DOHH2 (cell line): ENCODE results near the gene XAGE1A.
"Not testable (repeated sequence)": the region's sequence is repeated elsewhere in the genome, so short reads cannot be mapped to it uniquely, and the experiment has no call there.

ENCODE experiments used
- H3F3A ChIP-seq: fragments of 200-600 bp; sonication (generic), shearing (Covaris generic); 2 replicates; pipeline ENCODE4 v1.6.0; 2016; ENCODE audit warnings: antibody characterized with exemption, mild to moderate bottlenecking; ENCODE audit not compliant: control insufficient read depth, insufficient read depth
- H3K27ac ChIP-seq: fragments of 200-600 bp; sonication (generic); 2 replicates; pipeline ENCODE4 v1.5.1; 2014; ENCODE audit warnings: low read depth, mild to moderate bottlenecking, low read length, moderate library complexity
- H3K27me3 ChIP-seq: fragments of 200-600 bp; sonication (generic); 2 replicates; pipeline ENCODE4 v1.6.1; 2014; ENCODE audit warnings: mild to moderate bottlenecking, low read length, mixed read lengths; ENCODE audit not compliant: control insufficient read depth
- H3K36me3 ChIP-seq: fragments of 200-600 bp; sonication (generic); 2 replicates; pipeline ENCODE4 v1.6.1; 2014; ENCODE audit warnings: mild to moderate bottlenecking, low read length, moderate library complexity, mixed read lengths; ENCODE audit not compliant: control insufficient read depth
- H3K4me1 ChIP-seq: fragments of 200-600 bp; sonication (generic); 2 replicates; pipeline ENCODE4 v1.6.1; 2014; ENCODE audit warnings: mild to moderate bottlenecking, low read length, mixed read lengths; ENCODE audit not compliant: control insufficient read depth
- H3K4me2 ChIP-seq: fragments of 200-600 bp; sonication (generic); 2 replicates; pipeline ENCODE4 v1.6.0; 2014; ENCODE audit warnings: mild to moderate bottlenecking, low read length, moderate library complexity
- H3K4me3 ChIP-seq: fragments of 200-600 bp; sonication (generic); 2 replicates; pipeline ENCODE4 v1.5.1; 2014; ENCODE audit warnings: mild to moderate bottlenecking, low read length, mixed read lengths
- H3K79me2 ChIP-seq: fragments of 200-600 bp; sonication (generic); 2 replicates; pipeline ENCODE4 v1.6.1; 2014; ENCODE audit warnings: mild to moderate bottlenecking, low read length, mixed read lengths; ENCODE audit not compliant: control insufficient read depth
- H3K9me2 ChIP-seq: fragments of 200-600 bp; sonication (generic); replicated peaks from 2 replicates; pipeline ENCODE4 v1.6.1; 2014; ENCODE audit warnings: mild to moderate bottlenecking, low read length, mixed read lengths; ENCODE audit not compliant: control insufficient read depth
- H3K9me3 ChIP-seq: fragments of 200-600 bp; sonication (generic); 2 replicates; pipeline ENCODE4 v1.6.1; 2014; ENCODE audit warnings: antibody characterized with exemption, low read length, mixed read lengths; ENCODE audit not compliant: control insufficient read depth, insufficient read depth
- H4K20me1 ChIP-seq: fragments of 200-600 bp; sonication (generic); 2 replicates; pipeline ENCODE4 v1.6.0; 2014; ENCODE audit warnings: low read depth, mild to moderate bottlenecking, antibody characterized with exemption, low read length, moderate library complexity; ENCODE audit not compliant: control insufficient read depth, insufficient read depth
- EZH2phosphoT487 ChIP-seq: fragments of 200-600 bp; sonication (generic); IDR thresholded peaks from 2 replicates; pipeline ENCODE4 v1.6.1; 2017; ENCODE audit warnings: borderline replicate concordance, mild to moderate bottlenecking, antibody characterized with exemption, low read length, moderate library complexity, mixed read lengths
- TF ChIP-seq, protein P1 (sequence below): fragments of 200-600 bp; sonication (generic); IDR thresholded peaks from one replicate; pipeline ENCODE4 v1.5.1; 2014; ENCODE audit warnings: antibody characterized with exemption, mild to moderate bottlenecking, low read depth, low read length; ENCODE audit not compliant: poor library complexity, severe bottlenecking

Gene XAGE1A

DNA sequence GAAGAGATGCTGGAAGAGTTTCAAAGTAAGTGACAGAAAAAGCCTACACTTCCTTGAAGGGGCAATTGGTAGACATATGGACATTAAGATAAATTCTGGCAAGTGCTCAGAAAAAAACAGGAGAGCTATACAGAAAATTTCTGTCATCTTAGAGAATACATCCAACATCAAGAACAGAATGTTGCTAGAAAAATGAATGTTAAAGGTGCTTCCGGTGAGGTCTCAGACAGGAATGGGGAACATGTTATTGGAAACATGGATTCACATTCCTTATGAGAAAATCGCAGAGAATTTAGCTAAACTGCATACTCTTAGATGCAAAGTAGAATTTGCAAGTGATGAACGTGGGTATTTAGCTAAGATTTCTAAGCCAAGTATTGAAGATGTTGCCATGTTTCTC, 11.7 kb downstream of the XAGE1A start:
- Histone ChIP-seq H3K36me3 (no peaks in the 10 kb centered on the region), H3K9me3 (no peaks in the 10 kb centered on the region), H3K9me2 (no peaks in the 10 kb centered on the region), H4K20me1 (no peaks in the 10 kb centered on the region), H3K27me3 (no peaks in the 10 kb centered on the region), H3K79me2 (no peaks in the 10 kb centered on the region), H3K27ac (no peak overlapping the region), H3F3A (no peaks in the 10 kb centered on the region), H3K4me1 (no peaks in the 10 kb centered on the region), H3K4me3 (no peak overlapping the region), H3K4me2 (no peak overlapping the region)
- TF ChIP-seq, protein P1, sequence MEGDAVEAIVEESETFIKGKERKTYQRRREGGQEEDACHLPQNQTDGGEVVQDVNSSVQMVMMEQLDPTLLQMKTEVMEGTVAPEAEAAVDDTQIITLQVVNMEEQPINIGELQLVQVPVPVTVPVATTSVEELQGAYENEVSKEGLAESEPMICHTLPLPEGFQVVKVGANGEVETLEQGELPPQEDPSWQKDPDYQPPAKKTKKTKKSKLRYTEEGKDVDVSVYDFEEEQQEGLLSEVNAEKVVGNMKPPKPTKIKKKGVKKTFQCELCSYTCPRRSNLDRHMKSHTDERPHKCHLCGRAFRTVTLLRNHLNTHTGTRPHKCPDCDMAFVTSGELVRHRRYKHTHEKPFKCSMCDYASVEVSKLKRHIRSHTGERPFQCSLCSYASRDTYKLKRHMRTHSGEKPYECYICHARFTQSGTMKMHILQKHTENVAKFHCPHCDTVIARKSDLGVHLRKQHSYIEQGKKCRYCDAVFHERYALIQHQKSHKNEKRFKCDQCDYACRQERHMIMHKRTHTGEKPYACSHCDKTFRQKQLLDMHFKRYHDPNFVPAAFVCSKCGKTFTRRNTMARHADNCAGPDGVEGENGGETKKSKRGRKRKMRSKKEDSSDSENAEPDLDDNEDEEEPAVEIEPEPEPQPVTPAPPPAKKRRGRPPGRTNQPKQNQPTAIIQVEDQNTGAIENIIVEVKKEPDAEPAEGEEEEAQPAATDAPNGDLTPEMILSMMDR = no peak
- TF ChIP-seq EZH2phosphoT487 = no peak

DNA sequence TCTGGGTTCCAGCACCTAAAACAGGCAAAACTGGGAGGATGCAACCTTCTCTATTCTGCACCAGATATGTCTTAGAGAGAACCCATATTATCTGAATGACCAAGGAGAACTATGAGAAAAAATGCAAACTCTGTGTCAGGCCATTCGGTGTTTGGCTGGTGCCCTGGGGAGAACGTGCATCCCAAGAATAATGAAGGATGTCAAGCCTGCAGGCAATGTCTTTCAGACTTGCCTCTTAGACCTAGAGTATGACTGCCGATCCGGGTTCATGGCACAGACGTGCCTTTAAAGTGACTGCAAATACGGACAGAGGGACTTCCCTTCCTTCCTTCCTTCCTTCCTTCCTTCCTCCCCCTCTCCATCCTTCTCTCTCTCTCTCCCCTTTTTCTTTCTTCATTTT, 14.3 kb downstream of the XAGE1A start:
- Histone ChIP-seq H3K4me1 (no peaks in the 10 kb centered on the region), H3K9me2 (no peaks in the 10 kb centered on the region), H3K4me3 (no peak overlapping the region), H4K20me1 (no peaks in the 10 kb centered on the region), H3K27me3 (no peaks in the 10 kb centered on the region), H3K4me2 (no peak overlapping the region), H3F3A (no peaks in the 10 kb centered on the region), H3K36me3 (no peaks in the 10 kb centered on the region), H3K9me3 (no peaks in the 10 kb centered on the region), H3K27ac (no peak overlapping the region), H3K79me2 (no peaks in the 10 kb centered on the region)
- no peak for TF ChIP-seq EZH2phosphoT487
- TF ChIP-seq, protein P1 = no peak

DNA sequence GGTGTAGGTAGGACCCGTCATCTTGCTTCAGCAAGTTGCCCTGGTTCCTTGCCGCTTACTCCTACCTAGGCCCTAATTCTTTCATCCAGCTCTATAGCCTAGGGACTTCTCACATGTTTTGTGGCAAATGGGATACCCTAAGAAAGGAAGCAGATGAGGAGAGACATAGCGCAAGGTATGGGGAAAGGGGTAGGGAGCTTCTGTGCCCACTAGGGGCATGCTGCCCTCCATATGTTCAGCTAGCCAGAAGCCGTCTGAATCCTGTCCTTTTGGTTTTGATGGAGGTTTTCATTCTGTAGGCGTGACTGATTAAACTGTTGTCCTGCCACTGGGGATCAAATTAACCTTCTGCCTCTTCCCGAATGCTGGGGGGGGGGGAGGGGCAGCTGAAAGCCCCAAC, 15.5 kb downstream of the XAGE1A start:
- not testable (repeated sequence) for H3K79me2 ChIP-seq, H3K4me1 ChIP-seq, H3K4me3 ChIP-seq, H3K27me3 ChIP-seq, H3K36me3 ChIP-seq, H3K27ac ChIP-seq, H3K4me2 ChIP-seq, H3K9me3 ChIP-seq, H4K20me1 ChIP-seq, H3K9me2 ChIP-seq, H3F3A ChIP-seq

DNA sequence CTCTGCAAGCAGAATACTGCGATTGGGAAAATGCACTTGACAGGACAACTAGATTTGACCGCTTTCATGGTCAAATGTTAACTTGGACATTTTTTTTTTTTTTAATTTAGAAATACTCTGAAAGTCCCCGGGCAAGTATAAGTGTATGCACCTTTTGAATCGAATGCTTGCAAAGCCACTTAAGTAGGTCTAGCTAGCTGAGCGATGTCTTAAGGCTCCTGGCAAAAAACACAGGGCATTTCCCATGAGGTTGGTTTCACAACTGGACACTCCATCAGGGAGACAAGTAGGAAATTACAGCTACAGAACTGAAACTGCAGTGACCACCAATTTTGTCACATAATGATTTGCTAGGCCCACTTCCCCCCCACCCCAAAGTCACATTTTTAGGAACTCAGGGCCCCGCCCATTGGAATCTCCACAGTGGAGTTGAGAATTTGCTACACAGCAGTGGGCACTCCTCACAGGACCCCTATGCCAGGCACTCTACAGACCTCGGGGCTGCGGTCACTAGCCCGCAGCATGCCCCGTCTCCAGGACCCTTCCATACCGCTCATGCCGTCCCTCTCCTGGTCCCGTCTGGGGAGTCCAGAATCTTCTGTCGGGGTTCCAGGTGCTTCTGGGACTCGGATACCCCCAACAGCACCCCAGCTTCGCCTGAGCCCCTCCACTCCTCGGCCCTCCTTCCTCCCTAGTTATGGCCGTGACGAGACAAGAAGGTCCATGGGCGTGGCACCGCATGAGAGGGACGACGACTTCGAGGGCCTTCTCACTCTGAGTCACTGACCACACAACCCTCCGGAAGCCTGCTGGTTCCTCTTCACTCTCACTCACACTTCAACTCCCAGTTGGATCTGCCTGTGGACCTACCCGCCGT, 20.7 kb downstream of the XAGE1A start:
- H3K4me2 ChIP-seq, H3K4me3 ChIP-seq, H3F3A ChIP-seq, H3K9me2 ChIP-seq, H3K9me3 ChIP-seq, H3K27me3 ChIP-seq, H4K20me1 ChIP-seq, H3K4me1 ChIP-seq, H3K79me2 ChIP-seq, H3K27ac ChIP-seq, H3K36me3 ChIP-seq: not testable (repeated sequence)

DNA sequence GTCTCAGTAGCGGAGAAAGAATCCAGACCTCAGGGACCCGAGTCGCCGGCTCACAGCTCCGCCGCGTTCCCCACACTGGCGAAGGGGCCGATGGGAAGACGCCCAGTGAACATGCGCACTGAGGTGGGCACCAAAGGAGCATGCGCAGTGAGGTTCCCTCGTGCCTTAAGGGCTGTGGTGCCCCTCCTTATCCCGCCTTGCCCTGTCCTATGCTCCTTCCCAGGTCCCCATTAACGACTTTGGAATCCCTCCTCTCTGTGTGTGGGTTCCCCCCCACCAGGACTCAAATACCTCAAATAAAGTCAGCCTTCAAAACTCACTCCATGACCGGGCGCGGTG, 21.3 kb downstream of the XAGE1A start, which contains the start of gene XAGE1B:
XAGE1B (minus strand) TSS at position 77 of the 339 bp plus-strand sequence. CDS start 1,536 bp downstream, outside the sequence.
- H3K36me3 ChIP-seq, H3F3A ChIP-seq, H3K27me3 ChIP-seq, H3K4me2 ChIP-seq, H3K79me2 ChIP-seq, H3K9me2 ChIP-seq, H3K27ac ChIP-seq, H4K20me1 ChIP-seq, H3K4me3 ChIP-seq, H3K9me3 ChIP-seq, H3K4me1 ChIP-seq: not testable (repeated sequence)

DNA sequence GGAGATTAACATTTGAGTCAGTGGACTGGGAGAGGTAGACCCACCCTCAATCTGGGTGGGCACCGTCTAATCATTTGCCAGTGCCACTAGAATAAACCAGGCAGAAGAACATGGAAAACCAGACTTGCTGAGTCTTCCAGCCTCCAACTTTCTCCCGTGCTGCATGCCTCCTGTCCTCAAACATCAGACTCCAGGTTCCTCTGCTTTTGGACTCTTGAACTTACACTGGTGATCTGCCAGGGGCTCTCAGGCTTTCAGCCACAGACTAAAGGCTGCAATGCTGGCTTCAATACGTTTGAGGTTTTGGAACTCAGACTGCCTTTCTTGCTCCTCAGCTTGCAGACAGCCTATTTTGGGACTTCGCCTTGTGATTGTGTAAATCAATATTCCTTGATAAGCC, 45.4 kb downstream of the XAGE1A start:
- H3K4me1 ChIP-seq, H3F3A ChIP-seq, H3K4me3 ChIP-seq, H3K9me2 ChIP-seq, H3K27me3 ChIP-seq, H3K36me3 ChIP-seq, H3K27ac ChIP-seq, H4K20me1 ChIP-seq, H3K79me2 ChIP-seq, H3K9me3 ChIP-seq, H3K4me2 ChIP-seq: not testable (repeated sequence)
